ENCODE results near the gene BLVRA. TPM values are rescaled to one million over a fixed set of nuclear protein-coding genes. Genes with fewer than 3 reads are reported as not detected.

BLVRA gene
- total RNA-seq, 3 donors from 2014 or later: 56.9 to 80.6 (median 62.9) TPM

- TF ChIP-seq POLR2A (IDR thresholded peaks at IDR 0.05) (no peak), CTCF (IDR thresholded peaks at IDR 0.05) (no peak), POLR2AphosphoS5 (IDR thresholded peaks at IDR 0.05) (peak in 1 of 3 donors; percentile 45)
Measured at GRCh38 chr7:43785420-43785819, 26.9 kb downstream of the BLVRA start.

GRCh38 chr7:43787771-43788170 lies 29.3 kb downstream of the BLVRA start:
- no peaks in the 10 kb centered on the region for H3K27me3 ChIP-seq
- TF ChIP-seq POLR2A (IDR thresholded peaks at IDR 0.05) (no peak), POLR2AphosphoS5 (IDR thresholded peaks at IDR 0.05) (no peak), CTCF (IDR thresholded peaks at IDR 0.05) (no peak)
- no peak for DNase-seq (ENCODE audit: low spot score in 2 of 2)
- H3K9me3 ChIP-seq: no peaks in the 10 kb centered on the region
- H3K4me1 ChIP-seq: no peaks in the 10 kb centered on the region
- no peak overlapping the region for H3K4me3 ChIP-seq
- intact Hi-C loops (cut with DNase I; ENCODE audit: low total_unique reads): no loop called here
- no peaks in the 10 kb centered on the region for H3K36me3 ChIP-seq
- H3K27ac ChIP-seq: no peak overlapping the region

More at GRCh38 chr7:43785420-43785819, 26.9 kb downstream of the BLVRA start:
- H3K4me1 ChIP-seq: no peaks in the 10 kb centered on the region
- intact Hi-C loops (cut with DNase I; ENCODE audit: low total_unique reads): no loop called here
- no peak overlapping the region for H3K4me3 ChIP-seq
- H3K9me3 ChIP-seq: no peaks in the 10 kb centered on the region
- H3K36me3 ChIP-seq: no peaks in the 10 kb centered on the region
- no peak for DNase-seq (ENCODE audit: low spot score in 2 of 2)
- H3K27ac ChIP-seq: no peak overlapping the region
- no peaks in the 10 kb centered on the region for H3K27me3 ChIP-seq

GRCh38 chr7:43790006-43790405 lies 31.5 kb downstream of the BLVRA start:
- intact Hi-C loops (cut with DNase I; ENCODE audit: low total_unique reads): no loop called here
- no peaks in the 10 kb centered on the region for H3K27me3 ChIP-seq
- no peaks in the 10 kb centered on the region for H3K36me3 ChIP-seq
- DNase-seq (ENCODE audit: low spot score in 2 of 2): no peak
- H3K4me3 ChIP-seq: no peak overlapping the region
- H3K9me3 ChIP-seq: no peaks in the 10 kb centered on the region
- TF ChIP-seq POLR2AphosphoS5 (IDR thresholded peaks at IDR 0.05) (no peak), CTCF (IDR thresholded peaks at IDR 0.05) (no peak), POLR2A (IDR thresholded peaks at IDR 0.05) (no peak)
- no peak overlapping the region for H3K27ac ChIP-seq
- H3K4me1 ChIP-seq: no peaks in the 10 kb centered on the region

- Histone ChIP-seq H3K27me3 (no peaks in the 10 kb centered on the region), H3K27ac (no peak overlapping the region)
Measured at GRCh38 chr7:43790834-43791233, 32.4 kb downstream of the BLVRA start.

GRCh38 chr7:43791665-43792064 lies 33.2 kb downstream of the BLVRA start:
- H3K4me1 ChIP-seq: no peaks in the 10 kb centered on the region
- no peaks in the 10 kb centered on the region for H3K36me3 ChIP-seq
- intact Hi-C loops (cut with DNase I; ENCODE audit: low total_unique reads): no loop called here
- no peaks in the 10 kb centered on the region for H3K27me3 ChIP-seq
- TF ChIP-seq CTCF (IDR thresholded peaks at IDR 0.05): no peak
- TF ChIP-seq POLR2A (IDR thresholded peaks at IDR 0.05): no peak
- no peak for TF ChIP-seq POLR2AphosphoS5 (IDR thresholded peaks at IDR 0.05)
- no peak overlapping the region for H3K27ac ChIP-seq
- H3K9me3 ChIP-seq: no peaks in the 10 kb centered on the region
- no peak overlapping the region for H3K4me3 ChIP-seq
- DNase-seq (ENCODE audit: low spot score in 2 of 2): no peak

More at GRCh38 chr7:43790834-43791233, 32.4 kb downstream of the BLVRA start:
- intact Hi-C loops (cut with DNase I; ENCODE audit: low total_unique reads): no loop called here
- no peak overlapping the region for H3K4me3 ChIP-seq
- no peak for TF ChIP-seq POLR2AphosphoS5 (IDR thresholded peaks at IDR 0.05)
- TF ChIP-seq CTCF (IDR thresholded peaks at IDR 0.05): no peak
- no peak for TF ChIP-seq POLR2A (IDR thresholded peaks at IDR 0.05)
- no peaks in the 10 kb centered on the region for H3K36me3 ChIP-seq
- no peak for DNase-seq (ENCODE audit: low spot score in 2 of 2)
- H3K9me3 ChIP-seq: no peaks in the 10 kb centered on the region
- H3K4me1 ChIP-seq: no peaks in the 10 kb centered on the region
